GM19193 (cell line): ENCODE measurements around the gene OSBPL1A.

Experiments
- POLR2A ChIP-seq: IDR thresholded peaks from 4 replicates; pipeline ENCODE4 v1.6.1; 2011; ENCODE audit not compliant: insufficient read depth, insufficient read length; ENCODE audit errors: extremely low read depth

Gene OSBPL1A

DNA sequence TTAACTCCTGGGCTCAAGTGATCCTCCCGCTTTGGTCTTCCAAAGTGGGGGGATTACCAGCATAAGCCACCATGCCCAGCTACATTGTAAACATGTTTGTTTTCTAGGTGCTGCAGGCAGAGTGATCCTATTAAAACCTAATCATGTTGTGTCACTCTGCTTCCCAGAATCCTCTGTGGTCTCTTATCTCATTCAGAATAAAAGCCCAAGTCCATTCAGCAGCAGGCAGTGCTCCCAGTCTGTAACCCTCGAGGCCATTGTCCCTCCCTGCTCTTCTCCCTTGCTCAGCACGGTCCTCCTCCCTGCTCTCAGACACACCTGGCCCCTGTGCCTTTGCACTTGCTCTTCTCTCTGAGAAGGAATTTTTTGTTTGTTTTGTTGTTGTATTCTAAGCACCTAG lies 269.9 kb downstream of the OSBPL1A start:
- TF ChIP-seq POLR2A: no peak

DNA sequence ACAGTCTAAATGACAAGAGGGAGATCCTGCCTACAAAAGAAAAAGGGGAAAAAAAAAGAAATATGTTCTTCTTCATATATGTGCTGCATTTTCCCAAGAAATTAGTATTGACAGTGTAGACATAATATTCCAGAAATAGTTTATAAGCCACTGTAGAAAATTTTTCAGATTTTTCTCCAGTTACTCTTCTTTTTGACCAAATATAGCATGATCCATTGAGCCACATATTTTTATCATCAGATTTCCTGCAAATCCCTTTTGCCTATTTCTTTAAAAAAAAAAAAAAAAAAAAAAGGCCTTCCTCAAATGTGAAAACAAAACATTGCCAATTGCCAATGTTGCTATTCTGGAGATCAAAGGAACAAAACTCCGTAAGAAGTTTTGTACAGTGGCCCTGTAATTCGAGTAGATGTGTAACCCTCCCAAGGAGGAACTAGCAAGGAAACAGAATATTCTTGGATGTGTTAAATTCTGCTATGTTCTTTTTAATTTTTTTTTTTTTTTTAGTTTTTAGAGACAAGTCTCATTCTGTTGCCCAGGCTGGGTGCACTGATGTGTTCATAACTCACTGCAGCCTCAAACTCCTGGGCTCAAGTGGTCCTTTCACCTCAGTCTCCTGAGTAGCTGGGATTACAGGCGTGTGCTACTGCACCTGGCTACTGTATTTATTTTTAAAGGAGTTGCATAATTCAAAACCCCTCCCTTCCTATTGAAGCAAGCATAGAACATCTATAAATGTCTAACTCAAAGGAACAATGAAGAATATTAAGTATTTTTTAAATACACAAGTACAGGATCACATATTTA lies 271.3 kb downstream of the OSBPL1A start:
- no peak for TF ChIP-seq POLR2A

DNA sequence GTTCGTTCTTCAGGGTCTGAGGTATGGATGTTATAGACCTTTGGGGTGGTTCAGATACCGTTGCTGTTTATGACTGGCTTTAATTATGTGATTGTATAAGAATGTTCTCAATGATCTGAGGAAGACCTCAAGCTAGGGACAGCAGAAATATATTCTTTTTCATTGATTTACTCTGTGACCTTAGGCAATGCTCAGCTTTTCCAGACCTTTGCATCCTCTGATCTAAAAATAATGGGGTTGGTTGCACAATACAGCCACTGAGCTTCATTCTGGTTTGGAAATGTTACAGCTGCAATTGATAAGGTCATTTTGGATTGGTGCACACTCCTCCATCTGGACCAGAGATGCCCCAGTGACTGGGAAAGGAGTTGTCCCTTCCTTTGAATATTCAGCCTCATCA lies 276.0 kb downstream of the OSBPL1A start:
- no peak for TF ChIP-seq POLR2A

DNA sequence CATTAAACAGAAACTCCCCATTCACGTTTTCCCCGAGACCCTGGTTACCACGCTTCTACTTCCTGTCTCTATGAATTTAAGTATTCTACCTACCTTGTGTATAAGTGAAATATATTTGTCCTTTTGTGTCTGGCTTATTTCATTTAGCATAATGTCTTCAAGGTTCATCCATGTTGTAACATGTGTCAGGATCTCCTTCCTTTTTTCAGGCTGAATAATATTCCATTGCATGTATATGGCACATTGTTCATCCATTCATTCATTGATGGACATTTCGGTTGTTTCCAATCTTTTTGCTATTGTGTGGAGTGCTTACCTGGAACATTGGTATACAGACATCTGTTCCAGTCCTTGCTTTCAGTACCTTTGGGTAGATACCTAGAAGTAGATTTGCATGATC lies 276.9 kb downstream of the OSBPL1A start:
- TF ChIP-seq POLR2A: no peak

DNA sequence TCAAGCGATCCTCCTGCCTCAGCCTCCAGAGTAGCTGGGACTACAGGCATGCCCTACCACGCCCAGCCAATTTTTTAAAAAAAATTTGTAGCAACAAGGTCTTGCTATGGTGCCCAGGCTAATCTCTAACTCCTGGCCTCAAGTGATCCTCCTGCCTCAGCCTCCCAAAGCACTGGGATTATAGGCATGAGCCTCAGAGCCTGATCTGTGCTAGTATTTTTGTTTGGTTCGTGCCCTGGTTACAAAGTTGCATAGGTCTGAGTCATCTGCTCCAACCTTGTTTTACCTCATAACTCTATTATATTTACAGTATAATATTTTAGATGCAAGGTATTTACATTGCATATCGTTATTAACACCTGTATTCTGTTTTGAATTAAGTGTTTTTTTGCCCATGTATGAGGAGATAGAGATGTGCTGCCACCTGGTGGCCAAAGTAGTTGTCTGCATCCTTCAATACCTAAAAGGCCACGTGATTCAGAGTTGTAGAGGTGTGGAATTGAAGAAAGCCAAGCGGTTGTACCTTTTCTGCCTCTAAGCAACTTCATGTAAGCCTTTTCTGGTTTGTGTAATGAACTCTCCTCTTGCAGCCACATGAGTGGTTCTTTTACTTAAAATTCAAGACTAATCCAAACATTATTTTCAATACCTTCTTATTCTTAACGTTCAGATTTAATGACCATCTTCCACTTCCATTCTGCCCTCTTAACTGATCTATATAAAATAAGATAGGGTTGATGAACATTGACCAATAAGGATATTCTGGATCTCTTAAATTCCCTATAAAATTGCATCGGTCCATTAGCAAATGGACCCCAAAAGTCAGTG lies 278.7 kb downstream of the OSBPL1A start:
- no peak for TF ChIP-seq POLR2A

DNA sequence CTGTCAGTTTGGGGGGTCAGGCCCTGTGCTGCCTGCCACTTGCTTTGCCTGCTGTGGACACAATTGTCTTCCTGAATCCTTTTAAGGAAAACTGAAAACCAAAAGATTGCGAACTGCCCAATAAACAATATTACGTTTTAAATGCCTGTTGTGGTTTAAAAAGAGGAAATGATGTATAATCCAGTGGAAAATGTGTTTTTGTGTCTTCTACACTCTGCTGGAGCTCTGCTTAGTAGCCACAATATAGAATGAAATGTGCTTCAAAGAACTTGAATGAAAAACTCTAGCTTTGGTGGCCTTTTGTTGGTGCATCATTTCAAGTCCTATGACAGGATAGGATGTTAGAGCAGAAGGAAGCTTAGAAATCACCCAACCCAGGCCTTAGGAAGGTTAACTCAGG lies 282.0 kb downstream of the OSBPL1A start:
- TF ChIP-seq POLR2A: no peak

DNA sequence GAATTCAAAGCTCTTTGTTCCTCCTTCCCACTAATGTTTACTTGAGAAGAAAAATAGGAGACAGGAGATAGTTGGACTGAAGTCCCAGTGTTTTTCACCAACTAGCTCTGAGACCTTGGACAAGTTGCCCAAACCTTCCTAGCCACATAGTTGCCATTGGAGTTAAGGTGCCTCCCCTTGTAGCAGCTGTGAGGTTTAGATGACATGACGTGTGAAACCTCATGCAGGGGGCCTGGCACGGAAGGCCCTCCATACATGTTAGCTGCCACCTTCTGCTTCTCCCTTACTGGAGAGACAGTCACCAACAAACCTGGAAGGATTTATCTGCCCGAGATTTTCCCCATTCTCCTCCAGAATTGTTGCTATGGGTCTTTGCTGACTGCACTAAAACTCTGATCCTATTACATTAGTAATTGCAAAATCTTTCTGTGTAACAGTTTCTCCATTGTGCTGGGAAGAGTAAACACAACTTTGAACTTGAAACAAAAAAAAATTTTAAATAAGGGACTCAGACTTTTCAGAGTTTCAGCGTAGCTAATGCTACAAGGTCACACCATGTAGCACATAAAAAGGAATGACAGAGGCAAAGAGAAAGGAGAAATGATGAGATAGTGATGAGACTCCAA lies 282.6 kb downstream of the OSBPL1A start:
- TF ChIP-seq POLR2A: no peak

DNA sequence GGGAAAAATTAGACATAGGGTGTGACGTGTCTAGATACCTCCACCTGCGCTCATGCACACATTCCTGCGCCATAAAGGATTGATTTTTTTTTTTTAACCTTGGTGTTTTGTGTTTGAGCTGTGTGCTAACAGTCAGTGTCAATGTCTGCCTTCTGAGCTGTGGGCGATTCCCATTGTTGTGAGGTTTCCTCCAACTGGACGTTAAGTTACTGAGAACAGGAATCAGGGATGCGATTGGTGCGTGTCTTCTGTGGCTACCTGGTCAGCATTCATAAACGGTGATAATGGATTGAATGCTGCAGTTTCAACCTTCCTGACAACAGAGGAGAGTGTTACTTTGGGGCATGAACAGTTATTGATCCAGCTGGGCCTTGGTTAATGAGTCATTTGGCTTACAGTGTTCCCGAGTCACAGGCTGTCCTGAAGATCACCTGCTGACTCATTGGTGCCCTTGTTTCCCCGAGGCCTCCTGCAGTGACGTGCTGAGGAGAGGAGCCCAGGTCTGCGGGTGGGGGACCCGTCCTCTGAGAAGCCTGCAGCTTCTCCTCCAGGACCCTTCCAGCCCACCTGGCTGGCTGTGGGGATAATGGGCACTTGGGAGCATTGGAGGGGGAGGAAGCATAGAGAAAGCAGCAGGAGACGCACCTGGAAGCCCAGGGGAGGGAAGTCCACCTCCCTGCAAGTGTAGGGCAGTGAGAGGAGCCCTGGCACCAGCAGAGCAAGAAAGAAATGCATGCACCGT lies 284.6 kb downstream of the OSBPL1A start:
- TF ChIP-seq POLR2A: no peak

DNA sequence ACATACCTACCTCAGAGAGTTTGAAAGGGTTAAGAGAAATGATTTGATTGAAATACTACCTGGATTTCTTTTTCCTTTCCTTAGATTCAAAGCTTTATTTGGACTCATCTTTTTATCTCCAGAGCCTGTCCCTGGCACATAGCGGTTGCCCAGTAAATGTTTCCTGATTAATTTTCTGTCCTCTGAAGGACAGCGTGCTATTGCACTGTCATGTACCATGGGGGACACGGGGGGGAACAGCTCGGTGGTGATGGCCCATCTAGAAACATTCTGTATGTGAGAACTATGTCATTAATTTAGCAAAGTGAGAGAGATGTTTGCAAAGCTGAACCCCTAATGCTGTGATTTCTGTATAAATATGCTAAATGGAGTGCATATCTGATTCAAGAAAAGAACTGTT lies 285.2 kb downstream of the OSBPL1A start:
- no peak for TF ChIP-seq POLR2A
